Activated naive CD4-positive, alpha-beta T cell treated with anti-CD3 and anti-CD28 coated beads, Interleukin-2, amount 50 U/mL, for 72 hours (primary cell): ENCODE data around the gene LIF. TPM values are rescaled to one million over a fixed set of nuclear protein-coding genes. Genes with fewer than 3 reads are reported as not detected.

Experiments used
- ATAC-seq, 2 donors: fragments of 150-1000 bp; cut with Tn5 transposase; 2 replicates each; pipeline ENCODE4 v1.10.0; 2021; ENCODE audit warnings: mild to moderate bottlenecking in 2 of 2, moderate library complexity in 2 of 2
- DNase-seq, 2 donors: peaks; one replicate each; pipeline ENCODE4 v3.0.0; 2021 to 2022; ENCODE audit warnings: low spot score in 2 of 2
- H3K27ac Mint-ChIP-seq, 2 donors: one replicate each; pipeline ENCODE4 v1.8.0; 2022; ENCODE audit warnings: mild to moderate bottlenecking in 2 of 2, mixed read lengths in 2 of 2
- H3K36me3 Mint-ChIP-seq, 2 donors: one replicate each; pipeline ENCODE4 v1.8.0; 2022; ENCODE audit warnings: mixed read lengths in 2 of 2
- H3K9me3 Mint-ChIP-seq, 2 donors: one replicate each; pipeline ENCODE4 v1.8.0; 2022; ENCODE audit warnings: mixed read lengths in 2 of 2
- total RNA-seq, 2 donors: library from RNA; stranded (reverse); gene quantifications; one replicate each; pipeline ENCODE4 v1.2.3, GENCODE V29; 2022

The LIF gene
- total RNA-seq, 2 donors from 2014 or later: 68.9 to 522 TPM

DNA sequence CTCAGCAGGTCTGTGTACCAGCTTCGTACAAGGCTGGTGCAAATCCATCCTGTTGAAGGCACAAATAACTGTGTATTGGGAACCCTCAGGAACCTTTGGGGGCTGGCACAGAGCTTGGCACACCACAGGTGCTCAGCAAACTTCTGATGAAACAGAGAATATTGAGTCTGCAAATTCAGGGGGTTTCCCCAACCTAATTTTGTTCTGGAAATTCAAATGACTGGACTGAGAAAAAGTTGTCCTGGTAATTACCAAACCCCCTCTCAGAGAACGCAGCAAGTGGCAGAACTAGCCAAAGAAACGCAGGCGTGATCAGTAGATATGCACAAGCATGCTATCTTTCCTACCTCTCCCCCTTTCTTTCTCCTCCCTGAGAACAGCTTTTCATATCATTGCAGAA lies 47.6 kb downstream of the LIF start:
- peaks cover 0 to 22% of the 10 kb centered on the region in 2 donors for H3K36me3 Mint-ChIP-seq
- ATAC-seq (no peak), DNase-seq (no peak)
- peak overlapping the region in 1 of 2 donors; percentile 72 for H3K27ac Mint-ChIP-seq
- peaks cover 3 to 6% of the 10 kb centered on the region in 2 donors for H3K9me3 Mint-ChIP-seq

DNA sequence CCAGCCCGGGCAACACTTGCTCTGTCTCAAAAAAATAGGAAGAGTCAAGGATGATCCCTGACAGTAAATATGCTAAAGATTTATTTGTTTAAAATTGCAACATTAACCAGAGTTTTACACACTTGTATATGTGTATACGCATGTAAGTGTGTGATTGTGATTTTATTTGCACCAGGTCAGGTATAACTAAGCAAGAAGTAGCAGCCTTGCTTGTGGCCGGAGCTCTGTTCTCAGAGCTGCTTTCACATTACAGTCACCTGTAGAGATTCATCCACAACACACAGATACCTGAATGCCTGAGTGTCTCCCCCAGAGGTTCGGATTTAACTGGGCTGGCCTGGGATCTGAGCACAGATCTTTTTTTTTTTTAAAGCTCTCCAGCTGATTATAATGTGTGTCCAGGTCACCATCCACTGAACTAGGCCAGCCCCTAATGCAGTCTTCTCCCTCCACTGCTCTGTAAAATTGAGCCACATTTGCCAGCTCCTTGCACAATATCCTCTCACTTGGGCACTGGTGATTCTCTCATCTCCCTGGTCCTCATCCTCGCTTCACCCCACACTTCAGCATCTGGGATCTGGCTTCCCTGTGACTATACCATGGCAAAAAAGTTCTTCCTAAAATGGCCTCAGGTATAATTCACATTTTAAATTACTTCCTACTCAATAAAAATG lies 48.3 kb downstream of the LIF start:
- Mint-ChIP-seq H3K27ac (peak overlapping the region in 1 of 2 donors; percentile 72), H3K36me3 (peaks cover 0 to 24% of the 10 kb centered on the region in 2 donors), H3K9me3 (peaks cover 3 to 8% of the 10 kb centered on the region in 2 donors)
- DNase-seq: no peak
- ATAC-seq: no peak

DNA sequence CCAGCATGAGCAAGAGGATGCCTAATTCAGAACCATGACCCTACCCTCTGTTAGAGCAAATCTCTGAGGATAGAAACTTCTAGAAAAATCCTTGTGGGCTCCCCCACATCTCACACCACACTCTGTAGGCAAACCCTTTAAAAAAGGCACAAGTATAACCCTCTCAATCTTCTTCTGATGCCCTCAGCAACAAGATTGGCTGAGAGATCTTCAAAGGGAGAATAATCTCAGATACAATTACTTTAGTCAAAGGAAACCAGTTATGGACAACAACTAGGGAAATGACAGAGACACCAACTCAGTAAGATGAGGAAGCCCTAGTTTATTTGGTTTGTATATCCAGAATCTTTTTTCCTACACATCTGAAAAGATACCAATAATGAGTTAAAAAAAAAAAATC lies 49.2 kb downstream of the LIF start:
- Mint-ChIP-seq H3K36me3 (peaks cover 0 to 33% of the 10 kb centered on the region in 2 donors), H3K9me3 (peaks cover 3 to 8% of the 10 kb centered on the region in 2 donors), H3K27ac (peak overlapping the region; percentile 75 to 81)
- no peak for ATAC-seq
- DNase-seq: no peak

DNA sequence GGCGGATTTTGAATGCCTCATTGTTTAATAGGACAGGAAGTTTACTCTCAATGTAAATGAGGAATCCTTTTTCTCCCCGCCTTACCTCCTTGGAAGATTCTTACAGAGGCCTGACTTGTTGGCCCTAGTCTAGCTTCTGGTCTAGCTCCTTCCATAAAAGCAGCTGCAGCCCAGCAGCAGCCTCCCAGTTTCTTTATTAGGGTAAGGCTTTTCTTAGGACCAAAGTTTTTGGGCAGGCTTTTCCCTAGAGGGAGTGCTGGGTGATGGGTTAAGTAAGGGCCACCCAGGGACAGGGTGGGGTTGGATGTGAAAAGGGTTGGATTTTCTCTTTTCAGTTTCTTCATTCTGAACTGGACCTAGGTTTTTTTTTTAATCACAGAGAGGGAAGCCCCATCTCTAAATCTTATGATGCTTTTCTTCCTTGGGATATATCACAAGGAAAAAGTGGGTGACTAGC lies 49.7 kb downstream of the LIF start:
- Mint-ChIP-seq H3K9me3 (peaks cover 7 to 13% of the 10 kb centered on the region in 2 donors), H3K27ac (peak overlapping the region; percentile 75 to 81), H3K36me3 (peaks cover 0 to 34% of the 10 kb centered on the region in 2 donors)
- no peak for ATAC-seq
- DNase-seq: no peak

DNA sequence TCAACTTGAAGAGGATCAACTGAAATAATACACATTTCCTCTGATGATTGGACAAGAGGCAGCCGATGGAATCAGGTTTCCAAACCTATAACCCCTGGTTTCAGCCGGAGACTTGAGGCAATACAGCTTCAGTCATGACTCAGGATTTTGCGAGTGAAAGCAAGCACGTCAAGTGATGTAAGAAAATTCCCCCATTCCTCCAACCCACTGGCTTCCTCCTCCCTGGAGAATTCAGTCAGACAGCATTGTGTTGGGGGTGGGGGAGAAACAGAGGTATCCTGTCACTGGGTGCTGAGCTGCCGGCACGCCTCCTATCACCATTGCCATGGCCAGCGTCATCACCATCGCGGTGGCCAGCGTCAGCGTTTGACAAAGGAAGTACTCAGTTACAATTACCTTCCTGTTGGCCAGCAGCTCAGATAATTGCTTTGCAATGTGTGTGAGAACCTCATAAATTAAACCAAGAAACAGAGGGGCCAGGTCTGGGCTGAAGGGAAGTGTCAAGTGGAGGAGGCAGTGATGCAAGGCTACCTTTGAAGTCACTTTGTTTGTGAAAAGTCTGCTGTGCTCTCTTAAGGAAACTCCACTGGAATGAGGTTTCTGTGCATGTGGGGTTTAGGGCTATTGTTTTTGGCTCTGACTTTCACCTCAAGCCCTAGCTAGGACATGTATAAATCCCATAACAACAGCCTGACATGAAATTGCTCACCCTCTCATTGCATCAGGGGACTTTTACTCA lies 50.2 kb downstream of the LIF start:
- Mint-ChIP-seq H3K27ac (peak overlapping the region; percentile 75 to 81), H3K9me3 (peaks cover 7 to 13% of the 10 kb centered on the region in 2 donors), H3K36me3 (peaks cover 0 to 31% of the 10 kb centered on the region in 2 donors)
- ATAC-seq (peak; percentile 78 to 84), DNase-seq (peak; percentile 46 to 72)

DNA sequence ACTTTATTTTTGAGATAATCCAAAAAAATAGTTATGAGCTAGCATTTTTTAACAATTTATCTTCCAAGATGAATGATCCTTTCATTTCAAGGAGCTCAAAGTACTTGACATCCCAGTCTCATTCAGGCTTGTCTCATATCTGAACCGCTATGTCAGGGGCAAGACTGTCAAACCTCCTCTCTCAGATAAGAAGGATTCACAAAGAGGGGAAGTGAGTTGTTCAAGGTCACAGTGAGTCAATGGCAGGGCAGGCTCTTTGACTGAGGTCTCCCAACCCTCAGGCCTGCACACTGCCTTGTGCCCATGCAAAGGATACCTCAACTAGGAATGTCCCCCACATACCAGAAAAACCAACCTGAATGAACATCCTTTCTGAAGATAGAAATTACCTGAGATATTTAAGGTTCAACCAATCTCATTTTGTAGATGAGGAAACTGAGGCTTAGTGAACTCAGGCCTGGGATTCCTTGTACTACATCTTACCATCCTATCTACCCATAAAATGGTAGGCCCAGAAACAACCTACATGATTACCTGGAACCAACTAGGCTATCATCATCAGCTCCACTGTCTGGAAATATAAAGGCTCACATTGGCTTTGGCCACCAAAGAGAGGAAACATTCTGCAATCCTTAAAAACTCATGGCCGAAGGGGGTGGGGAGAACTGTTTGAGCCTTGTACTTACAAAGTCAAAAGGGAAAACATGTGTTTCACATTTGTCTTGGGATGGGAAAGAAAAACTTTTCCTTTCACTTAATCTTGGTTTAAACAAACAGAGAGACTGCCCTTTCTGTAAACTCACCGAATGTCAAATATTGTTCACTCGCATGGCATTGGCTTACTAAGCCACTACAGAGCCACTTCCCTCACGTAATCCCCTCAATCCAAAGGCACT lies 51.1 kb downstream of the LIF start:
- Mint-ChIP-seq H3K27ac (peak overlapping the region; percentile 75 to 81), H3K9me3 (peaks cover 7 to 13% of the 10 kb centered on the region in 2 donors), H3K36me3 (peaks cover 0 to 31% of the 10 kb centered on the region in 2 donors)
- ATAC-seq (peak; percentile 49 to 52), DNase-seq (no peak)

DNA sequence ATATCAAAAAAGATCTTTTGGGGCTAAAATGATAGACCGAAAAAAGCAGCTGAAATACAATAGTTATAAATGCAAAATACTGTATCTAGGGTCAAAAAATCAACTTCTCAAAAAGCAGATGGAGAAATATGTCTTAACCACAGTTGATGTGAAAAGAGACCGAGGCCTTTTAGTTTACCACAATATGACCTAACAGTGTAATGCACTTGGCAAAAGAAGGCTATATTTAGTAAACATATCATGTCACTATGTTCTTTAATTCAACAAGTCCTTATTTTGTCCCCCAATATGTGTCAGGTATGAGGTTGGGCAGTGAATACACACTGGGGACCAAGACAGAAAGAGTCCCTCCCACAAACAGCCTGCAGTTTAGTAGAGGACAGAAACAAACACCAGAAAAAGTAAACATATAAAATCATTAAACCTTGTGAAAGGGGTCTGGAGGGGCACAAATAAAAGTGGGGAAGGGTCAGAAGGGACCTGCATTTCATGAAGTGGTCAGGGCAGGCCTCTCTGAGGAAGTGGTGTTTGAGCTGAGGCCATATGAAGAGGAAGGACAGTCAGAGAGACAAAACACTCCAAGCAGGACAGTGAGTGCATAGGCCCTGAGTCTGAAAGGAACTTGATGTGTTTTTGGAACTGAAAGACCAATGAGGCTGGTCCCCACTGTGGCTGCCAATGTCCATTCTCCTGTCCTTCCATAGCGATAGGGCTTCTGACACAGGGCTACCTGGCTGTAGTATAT lies 53.4 kb downstream of the LIF start:
- peaks cover 0 to 31% of the 10 kb centered on the region in 2 donors for H3K36me3 Mint-ChIP-seq
- H3K27ac Mint-ChIP-seq: peak overlapping the region in 1 of 2 donors; percentile 38
- ATAC-seq: no peak
- no peak for DNase-seq
- H3K9me3 Mint-ChIP-seq: peaks cover 7 to 13% of the 10 kb centered on the region in 2 donors

DNA sequence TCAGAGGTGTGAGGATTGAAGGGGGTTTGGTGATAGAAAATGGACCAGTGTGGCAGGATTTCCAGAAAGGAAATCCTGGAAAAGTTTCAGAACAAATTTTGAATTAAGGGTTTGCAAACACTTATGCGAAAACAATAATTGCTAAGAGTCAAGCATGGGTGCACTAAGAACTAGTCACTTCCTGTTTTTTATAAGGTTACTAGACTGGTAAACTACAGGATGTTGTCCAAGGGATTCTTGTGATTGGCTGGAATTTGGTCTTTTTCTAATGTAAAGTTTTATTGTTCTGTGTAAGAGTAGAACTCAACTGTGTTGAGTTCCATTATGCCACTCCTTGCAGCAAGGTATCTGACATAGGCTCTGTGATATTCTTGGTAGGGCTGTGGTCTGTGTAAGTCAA lies 54.1 kb downstream of the LIF start:
- ATAC-seq: no peak
- DNase-seq: no peak
- H3K27ac Mint-ChIP-seq: peak overlapping the region; percentile 1 to 41
- peaks cover 0 to 31% of the 10 kb centered on the region in 2 donors for H3K36me3 Mint-ChIP-seq
- H3K9me3 Mint-ChIP-seq: peaks cover 7 to 13% of the 10 kb centered on the region in 2 donors

DNA sequence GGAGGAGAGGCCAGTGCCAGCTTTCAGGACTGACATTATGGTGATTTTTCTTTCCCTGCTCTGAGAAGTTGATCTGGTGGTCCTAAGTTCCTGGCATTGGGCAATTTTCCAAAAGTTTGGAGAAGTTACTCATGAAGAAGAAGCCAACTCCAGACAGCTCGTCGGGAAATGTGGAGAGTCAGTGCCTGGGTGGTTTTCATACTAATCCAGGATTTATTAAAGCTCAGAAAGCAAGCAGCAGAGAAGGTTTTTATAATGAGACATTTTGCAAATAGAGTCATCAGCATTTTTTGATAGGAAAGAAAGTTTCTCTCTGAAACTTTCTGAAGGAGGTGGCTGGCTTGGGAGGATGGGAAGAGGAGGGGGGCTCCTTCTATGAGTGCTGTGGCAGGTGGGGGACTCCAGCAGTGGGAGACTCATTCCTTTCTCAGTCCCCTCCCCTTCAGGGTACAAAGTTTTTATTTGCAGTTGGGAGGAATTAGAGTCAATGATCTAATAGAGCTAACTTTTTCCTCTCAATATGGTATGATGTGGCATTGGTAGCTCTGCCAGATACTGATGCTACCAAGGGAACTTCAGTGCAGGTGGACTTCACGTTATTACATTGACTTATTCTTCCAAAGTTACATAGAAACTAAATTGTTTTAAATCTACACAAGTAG lies 55.4 kb downstream of the LIF start:
- ATAC-seq (no peak), DNase-seq (no peak)
- peaks cover 0 to 31% of the 10 kb centered on the region in 2 donors for H3K36me3 Mint-ChIP-seq
- H3K27ac Mint-ChIP-seq: peak overlapping the region in 1 of 2 donors; percentile 19
- H3K9me3 Mint-ChIP-seq: peaks cover 7 to 13% of the 10 kb centered on the region in 2 donors

DNA sequence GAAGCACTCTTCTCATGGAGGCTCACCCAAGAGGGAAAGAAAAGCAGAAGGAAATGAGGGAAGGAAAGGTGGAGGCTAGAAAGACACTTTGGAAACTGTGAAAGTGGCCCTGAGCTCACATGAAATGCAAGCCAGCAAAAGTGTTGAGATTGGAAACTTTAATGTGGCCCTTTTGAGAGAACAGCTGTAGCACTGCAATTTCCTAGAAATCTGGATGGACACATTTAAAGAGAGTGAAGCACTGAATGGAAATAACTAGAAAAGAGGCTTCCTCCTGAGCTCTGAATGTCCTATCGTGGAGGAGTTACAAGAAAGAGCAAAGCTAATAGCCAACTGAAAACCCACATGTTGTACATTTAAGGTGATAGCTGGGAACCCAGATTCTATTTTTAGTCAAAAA lies 56.0 kb downstream of the LIF start:
- H3K9me3 Mint-ChIP-seq: peaks cover 7 to 13% of the 10 kb centered on the region in 2 donors
- peak overlapping the region in 1 of 2 donors; percentile 19 for H3K27ac Mint-ChIP-seq
- no peak for DNase-seq
- ATAC-seq: peak in 1 of 2 donors; percentile 27
- peaks cover 0 to 28% of the 10 kb centered on the region in 2 donors for H3K36me3 Mint-ChIP-seq

Other genes starting within 250 kb of the LIF start
- under 1 TPM in 1 of 2 donors, not detected in 1; 0.27 TPM for gene HORMAD2, start 166.3 kb downstream of the LIF start, total RNA-seq
- gene OSM, start 20.1 kb upstream of the LIF start, total RNA-seq: 10 to 100 TPM; 16.1 to 40.4 TPM
- 1 to 10 TPM; 6.3 to 7.5 TPM for gene CASTOR1, start 42.7 kb upstream of the LIF start, total RNA-seq
- 10 to 100 TPM; 27.2 to 36.9 TPM for gene TBC1D10A, start 80.2 kb upstream of the LIF start, total RNA-seq
- gene SF3A1, start 110.1 kb upstream of the LIF start, total RNA-seq: 100 to 1,000 TPM; 229 to 281 TPM
- 1 to 10 TPM in 1 of 2 donors, not detected in 1; 2.9 TPM for gene CCDC157, start 110.2 kb upstream of the LIF start, total RNA-seq
- 10 to 100 TPM in 1 of 2 donors, 1 to 10 TPM in 1; 6.8 to 11.8 TPM for gene RNF215, start 140.7 kb upstream of the LIF start, total RNA-seq
- 10 to 100 TPM; 13.9 to 16.3 TPM for gene SEC14L2, start 150.3 kb upstream of the LIF start, total RNA-seq
- gene MTFP1, start 179.0 kb upstream of the LIF start, total RNA-seq: 10 to 100 TPM; 17.9 to 68.3 TPM
- gene SEC14L3, start 225.3 kb upstream of the LIF start, total RNA-seq: not detected